HG03571 (cell line): ENCODE data around the gene CEP83.

Experiments
- ATAC-seq: cut with Tn5 transposase; IDR thresholded peaks from one replicate; pipeline ENCODE4 v1.9.1; 2021; ENCODE audit not compliant: unreplicated experiment

CEP83 gene

GRCh38 chr12:94308612-94309011, 151.1 kb downstream of the CEP83 start:
- ATAC-seq: no peak

DNA sequence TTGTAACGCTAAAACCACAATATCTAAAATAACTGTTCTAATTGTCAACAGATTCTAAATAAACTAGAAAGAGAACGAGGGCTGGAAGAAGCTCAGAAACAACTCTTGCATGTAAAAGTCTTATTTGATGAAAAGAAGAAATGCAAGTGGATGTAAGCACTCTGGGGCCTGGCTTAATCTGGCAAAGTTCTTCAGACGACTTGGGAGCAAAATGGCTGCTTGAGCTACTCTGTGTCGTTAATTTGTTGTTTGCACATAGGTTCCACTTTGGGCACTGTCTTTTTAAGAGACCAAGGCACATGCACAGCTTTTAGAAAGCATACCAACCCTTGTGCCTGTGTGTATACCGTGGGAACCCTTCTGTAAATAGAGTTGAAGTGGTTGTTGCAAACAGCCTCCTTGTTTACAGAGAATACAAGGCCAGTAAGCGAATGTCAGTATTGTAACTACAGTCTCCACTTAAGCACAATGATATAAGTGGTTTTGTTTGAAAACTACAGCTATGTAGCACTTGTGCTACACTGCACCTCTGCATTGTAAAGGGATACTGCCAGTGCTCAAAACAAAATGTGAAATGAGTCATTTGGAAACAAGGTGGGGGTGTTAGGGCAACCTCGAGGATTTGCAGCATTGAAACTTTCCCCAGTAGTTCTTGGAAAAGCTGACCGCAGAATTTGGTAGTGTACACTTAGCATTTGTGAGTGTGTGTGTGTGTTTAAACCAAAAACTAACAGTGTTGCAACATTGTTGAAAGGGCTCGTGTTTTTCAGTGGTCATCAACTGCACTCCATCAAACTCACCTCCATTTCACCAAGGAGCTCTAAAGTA, 154.3 kb downstream of the CEP83 start:
- ATAC-seq: no peak

- ATAC-seq: no peak
Observed at GRCh38 chr12:94304566-94305061, 155.1 kb downstream of the CEP83 start.

- no peak for ATAC-seq
Observed at GRCh38 chr12:94304012-94304411, 155.7 kb downstream of the CEP83 start.

DNA sequence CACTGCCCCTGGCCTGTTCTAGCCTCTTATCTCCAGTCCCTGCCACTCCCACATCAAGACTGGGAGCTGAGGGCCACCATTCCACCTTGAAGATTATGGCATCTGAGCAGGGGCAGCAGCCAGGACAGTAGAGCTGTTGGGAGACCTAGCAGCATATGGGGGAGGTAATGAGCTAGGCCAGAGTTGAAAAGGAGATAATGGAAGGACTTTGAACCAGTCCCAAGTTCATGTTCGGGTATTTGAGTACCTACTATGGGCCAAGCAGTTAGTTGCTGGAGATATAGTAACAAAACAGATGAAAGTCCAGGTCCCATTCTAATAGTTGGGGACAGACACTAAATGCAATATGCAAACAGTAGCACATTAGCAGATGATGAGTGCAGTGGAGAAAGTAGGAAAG, 159.8 kb downstream of the CEP83 start:
- ATAC-seq: no peak

DNA sequence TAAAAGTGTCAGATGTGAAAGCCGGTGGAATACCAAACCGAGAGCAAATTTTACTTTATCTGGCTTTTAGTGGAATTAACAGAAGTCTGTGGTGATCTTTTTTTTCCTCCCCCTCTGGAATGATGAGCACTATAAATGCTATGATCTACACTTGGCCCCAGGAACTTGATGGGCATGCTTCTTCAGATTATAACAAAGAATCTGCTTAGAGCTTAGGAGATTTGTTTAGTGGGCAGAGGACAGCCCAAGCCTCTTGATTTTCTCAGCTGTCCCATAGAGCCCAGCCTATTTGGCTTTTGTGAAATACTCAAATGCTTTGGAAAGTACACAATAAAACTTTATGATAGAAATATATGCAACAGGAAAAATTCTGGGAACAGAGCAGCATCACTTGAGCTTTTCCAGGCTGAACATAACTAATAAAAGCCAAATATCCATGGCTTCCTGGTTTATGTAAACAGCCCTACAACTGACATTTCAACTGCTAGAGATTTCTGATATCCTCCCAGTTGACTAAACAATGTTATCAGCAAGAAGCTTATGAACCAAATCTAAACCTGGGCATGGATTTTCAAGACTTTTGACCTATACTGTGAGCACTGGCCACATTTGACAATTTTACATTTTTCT, 161.7 kb downstream of the CEP83 start:
- no peak for ATAC-seq

DNA sequence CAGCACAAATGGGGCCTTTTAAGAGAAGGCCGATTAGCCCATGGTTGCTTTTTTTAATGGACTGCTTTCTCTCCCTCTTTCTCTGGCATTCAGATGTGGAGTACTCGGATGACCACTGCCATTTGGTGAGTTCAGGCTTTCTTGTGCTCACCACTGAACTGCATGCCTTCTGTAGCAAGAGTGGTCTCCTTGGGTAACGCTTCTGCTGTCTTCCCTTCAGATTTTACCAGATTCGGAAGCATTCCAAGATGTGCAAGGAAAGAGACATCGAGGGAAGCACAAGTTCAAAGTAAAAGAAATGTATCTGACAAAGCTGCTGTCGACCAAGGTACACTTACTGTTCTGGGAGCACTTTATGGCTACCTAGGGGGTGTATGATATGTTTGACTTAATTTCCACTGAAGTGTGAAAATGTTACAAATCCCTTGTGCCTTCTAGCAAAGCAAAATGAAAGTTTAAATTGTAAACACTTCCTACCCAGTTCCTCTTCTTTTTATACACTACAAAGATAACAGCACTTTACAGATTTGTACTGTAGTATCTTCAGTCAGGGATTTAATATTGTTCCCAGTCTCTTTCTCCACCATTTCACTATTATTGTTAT, 162.5 kb downstream of the CEP83 start:
- ATAC-seq: no peak

DNA sequence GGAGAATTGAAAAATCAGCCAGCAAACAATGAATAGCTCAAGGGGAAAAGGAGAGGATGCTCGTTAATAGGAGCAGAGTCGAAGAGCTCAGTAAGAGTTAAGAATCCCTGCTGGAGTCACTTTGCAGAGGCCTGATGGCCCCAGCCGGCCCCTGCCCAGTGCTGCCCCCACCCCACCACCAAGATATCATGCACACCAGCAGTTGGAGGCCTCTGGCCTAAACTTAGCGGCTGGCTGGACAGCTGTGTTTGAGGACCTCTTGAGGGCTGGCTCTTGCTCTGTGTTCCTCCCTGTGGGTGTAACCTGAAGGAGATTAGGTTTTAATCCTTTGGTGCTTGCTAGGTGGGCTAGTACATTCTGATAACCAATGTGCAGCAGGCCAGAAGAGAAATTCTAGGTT, 169.3 kb downstream of the CEP83 start:
- no peak for ATAC-seq

DNA sequence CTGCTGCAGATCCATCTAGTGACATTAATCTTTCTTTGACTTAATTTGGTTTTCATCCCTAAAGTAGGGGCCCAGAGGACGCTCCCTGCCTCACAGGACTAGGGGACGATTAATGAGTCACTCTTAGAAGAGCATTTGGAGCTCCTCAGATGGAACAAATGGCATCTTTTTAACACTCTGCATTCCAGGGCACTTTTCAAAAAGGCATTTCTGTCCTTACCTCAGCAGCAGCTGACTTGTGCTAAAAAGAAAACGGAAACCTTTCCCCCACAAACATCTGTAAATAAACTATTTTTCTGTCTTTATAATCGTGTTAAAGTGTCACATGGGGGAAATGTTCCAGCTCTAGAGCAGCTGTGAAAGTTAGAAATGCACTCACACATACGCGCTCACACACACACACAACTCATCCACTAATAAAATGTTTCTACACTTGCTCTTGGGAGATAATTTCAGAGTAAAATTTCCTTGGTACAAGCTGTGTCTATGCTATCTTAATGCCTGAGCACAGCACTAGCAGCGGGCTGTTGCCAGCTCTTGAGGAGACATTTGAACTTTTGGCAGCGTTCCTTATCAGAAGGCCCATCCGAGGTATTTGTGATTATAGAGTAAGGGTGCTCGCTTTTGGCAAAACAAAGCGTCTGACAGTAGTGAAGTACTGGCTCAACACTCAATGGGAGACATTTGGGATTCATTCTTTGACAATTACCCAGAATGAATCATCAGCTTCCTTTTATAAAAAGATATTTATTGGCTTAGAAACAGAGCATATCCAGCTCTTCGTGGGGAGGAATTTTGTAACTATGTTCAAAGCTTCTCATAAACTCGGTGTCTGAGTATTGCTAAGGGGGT, 170.0 kb downstream of the CEP83 start:
- ATAC-seq: no peak

DNA sequence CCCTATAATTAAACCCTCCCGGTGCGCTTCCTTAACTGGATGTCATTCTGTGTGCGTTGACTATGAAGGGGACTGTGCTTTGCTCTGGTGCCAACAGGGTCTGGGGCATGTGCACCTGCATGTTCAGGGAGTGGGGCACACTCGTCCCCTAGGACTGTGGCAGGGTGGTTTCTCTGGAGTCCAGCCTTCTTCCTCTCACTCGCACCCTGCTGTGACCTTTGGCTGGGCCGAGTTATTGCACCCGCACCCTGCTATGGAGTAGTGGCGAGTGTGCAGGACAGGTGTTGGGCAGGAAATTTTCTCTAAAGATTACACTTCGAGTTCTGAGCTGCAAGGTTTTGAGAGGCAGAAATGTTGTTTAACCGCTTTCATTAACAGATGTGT, 172.4 kb downstream of the CEP83 start:
- no peak for ATAC-seq

DNA sequence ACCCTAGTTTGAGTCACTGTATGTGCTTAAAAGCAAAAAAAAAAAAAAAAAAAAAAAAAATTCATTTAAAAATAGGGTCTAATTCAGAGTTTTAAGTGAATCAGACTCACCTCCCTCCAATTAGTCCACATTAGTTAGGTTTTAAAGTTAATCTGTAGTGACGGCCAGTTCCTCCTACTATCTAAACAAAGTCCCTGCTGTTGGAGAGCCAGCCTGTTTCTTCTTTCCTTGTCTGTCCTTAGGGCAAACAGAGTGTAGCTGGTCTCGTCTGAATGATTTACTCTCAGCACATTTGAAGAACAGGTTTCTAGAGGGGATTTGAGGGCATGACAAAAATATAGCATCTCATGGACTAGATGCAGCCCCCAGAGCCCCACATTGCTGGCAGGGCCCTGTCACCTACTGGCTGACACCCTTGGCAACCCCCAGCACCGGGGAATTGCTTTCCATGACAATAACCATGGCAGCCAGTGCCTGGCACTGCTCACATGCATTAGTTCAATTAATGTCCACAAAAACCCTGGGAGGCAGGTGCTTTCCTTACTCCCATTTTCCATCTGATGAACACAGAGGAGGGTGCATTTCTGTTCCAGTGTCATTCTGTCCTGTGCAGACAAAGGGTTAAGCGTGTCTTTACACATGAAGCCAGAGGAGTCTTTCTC, 173.0 kb downstream of the CEP83 start:
- no peak for ATAC-seq

GRCh38 chr12:94285943-94286582, 173.6 kb downstream of the CEP83 start:
- ATAC-seq: no peak

DNA sequence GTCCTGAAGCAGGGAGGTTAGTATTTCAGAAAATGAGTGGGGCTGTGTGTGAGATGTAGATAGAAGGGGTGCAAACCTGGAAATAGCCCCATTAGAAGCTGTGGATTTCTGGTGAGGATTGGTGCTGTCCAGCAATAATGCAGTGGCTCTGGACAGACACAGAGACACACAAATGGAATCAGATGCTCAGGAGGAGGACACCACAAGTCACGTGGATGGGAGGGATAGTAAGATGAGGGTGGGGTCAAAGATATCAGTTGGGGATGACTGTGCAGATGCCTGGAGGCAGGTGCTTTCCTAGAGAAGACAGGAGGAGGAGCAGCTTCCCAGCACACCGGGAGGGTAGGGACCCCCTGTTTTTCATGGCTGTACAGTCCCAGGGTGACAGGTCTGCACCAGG, 174.8 kb downstream of the CEP83 start:
- no peak for ATAC-seq

DNA sequence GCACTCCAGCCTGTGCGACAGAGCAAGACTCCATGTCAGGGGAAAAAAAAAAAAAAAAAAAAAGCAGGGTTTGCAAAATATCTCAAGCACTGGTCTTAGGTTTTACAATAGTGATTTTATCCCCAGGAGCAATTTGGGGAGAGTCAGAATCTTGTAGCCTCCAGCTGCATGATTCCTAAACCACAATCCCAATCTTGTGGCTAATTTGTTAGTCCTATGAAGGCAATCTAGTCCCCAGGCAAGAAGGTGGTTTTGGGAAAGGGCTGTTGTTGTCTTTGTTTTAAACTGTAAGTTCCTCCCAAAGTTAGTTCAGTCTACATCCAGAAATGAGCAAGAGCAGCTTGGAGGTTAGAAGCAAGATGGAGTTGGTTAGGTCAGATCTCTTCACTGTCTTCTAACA, 175.6 kb downstream of the CEP83 start:
- ATAC-seq: no peak

GRCh38 chr12:94282675-94283074, 177.0 kb downstream of the CEP83 start:
- ATAC-seq: no peak

GRCh38 chr12:94280063-94280462, 179.6 kb downstream of the CEP83 start:
- no peak for ATAC-seq

DNA sequence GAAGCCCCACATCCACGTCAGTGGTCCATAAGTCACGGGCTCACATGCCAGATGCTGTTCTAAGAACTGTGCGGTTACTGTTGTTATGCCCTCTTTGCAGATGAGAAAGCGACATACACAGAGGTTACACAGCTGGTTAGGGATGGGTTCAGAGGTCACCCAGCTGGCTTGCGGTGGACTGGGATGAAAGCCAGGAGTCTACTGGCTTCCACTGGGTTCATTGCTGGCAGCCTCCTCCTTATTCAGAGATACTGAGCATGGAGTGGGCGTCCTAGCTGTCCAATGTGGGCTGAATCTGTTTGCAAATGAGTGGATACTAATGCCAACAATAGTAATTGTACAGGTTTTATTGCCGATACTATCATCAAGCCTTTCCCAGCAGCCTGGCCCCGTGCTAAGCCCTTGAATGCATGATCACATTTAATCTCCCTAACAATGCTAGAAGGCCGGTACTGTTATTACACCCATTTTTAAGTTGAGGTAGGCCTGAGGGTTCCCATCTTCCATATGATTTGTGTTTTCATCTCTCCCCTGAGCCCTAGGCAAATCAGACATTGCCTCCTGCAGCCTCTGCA, 182.2 kb downstream of the CEP83 start:
- no peak for ATAC-seq

- no peak for ATAC-seq
Observed at GRCh38 chr12:94276725-94277124, 182.9 kb downstream of the CEP83 start.

GRCh38 chr12:94273272-94273671, 186.4 kb downstream of the CEP83 start:
- ATAC-seq: no peak

GRCh38 chr12:94272280-94272679, 187.4 kb downstream of the CEP83 start:
- no peak for ATAC-seq
